Measurements from ENCODE around the gene CCDC32.

GRCh38 chr15:40595773-40596172 is 30.9 kb upstream of the CCDC32 start:
- TF ChIP-seq CTCF (IDR thresholded peaks at IDR 0.05) (no peak), POLR2A (IDR thresholded peaks at IDR 0.05) (no peak)
